Retina (tissue), 1 donor: Measurements from ENCODE around the gene TP73.
A peak's percentile ranks its signal among the peaks of the same experiment; 100 is the strongest.

ENCODE experiments used
- DNase-seq: peaks from one replicate; pipeline ENCODE4 v3.0.0-alpha.2; 2016

TP73 gene

DNA sequence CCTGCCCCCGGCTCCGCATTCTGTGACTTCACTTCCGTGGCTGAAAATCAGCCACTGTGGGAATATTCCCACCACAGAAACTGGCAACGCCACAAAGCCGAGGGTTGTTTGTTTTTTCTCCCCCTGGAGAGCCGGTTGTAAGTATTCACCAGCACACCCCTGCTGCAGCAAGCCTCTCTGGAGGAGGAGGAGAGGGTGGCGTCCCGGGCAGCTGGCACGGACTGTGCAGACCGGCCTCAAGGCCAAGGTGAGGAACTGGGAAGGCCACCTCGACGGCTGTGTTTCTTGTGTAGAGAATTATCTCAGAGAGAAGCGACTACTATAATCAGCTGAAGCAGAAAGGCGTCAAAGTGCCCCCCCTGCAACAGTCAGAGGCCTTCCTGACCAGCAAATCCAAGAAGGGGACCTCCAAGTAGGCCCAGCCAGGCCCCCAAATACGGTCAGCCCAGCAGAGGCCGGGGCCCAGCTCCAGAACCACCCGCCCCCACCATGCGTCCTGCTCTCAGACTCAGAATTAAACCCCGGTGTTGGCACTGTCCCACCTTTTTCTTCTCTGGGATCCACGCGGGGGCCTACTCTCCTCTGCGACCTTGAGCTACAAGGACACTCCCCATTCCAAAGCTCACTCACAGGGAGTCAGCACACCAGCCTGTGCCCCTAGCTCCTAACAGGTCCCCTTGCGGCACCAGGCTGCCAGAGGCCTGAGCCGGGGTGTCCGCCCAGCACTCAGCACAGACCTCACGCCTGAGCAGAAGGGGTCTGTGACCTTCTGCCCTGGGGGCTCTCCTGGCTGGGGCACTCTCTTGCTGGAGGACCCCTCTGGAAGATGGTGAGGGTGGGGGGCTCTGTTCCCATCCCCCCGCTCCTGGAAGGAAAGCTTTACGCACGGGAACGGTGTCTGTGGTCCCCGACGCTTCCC, 119.1 kb downstream of the TP73 start:
- DNase-seq = no peak

DNA sequence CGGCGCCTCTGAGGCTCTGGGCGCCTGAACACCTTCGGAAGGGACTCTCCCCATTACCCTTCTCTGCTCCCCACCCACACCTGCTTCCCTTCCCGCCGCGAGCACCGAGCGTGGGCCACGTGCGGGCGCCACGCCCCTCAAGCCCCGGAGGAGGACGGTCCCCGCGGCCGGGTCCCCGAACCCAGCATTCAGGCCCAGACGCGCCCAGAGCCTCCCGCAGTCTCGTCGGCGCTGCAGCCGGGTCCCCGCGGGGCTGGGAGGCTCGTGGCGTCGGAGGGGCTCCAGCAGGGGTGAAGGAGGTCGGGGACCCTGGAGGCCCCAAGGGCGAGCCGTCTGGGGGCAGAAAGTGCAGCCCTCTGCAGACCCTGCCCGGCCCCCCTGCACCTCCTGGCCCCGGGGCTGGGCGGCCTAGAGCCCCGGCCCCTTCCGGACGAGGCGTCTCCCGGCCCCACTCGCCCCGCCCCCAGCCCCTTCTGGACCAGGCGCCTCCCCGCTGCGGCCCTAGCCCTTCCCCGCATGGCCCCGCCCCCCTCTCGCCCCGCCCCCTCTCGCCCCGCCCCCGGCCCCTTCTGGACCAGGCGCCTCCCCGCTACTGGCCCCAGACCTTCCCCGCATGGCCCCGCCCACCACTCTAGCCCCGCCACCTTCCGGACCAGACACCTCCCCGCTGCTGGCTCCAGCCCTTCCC, 119.9 kb downstream of the TP73 start:
- DNase-seq = peak; percentile 82

DNA sequence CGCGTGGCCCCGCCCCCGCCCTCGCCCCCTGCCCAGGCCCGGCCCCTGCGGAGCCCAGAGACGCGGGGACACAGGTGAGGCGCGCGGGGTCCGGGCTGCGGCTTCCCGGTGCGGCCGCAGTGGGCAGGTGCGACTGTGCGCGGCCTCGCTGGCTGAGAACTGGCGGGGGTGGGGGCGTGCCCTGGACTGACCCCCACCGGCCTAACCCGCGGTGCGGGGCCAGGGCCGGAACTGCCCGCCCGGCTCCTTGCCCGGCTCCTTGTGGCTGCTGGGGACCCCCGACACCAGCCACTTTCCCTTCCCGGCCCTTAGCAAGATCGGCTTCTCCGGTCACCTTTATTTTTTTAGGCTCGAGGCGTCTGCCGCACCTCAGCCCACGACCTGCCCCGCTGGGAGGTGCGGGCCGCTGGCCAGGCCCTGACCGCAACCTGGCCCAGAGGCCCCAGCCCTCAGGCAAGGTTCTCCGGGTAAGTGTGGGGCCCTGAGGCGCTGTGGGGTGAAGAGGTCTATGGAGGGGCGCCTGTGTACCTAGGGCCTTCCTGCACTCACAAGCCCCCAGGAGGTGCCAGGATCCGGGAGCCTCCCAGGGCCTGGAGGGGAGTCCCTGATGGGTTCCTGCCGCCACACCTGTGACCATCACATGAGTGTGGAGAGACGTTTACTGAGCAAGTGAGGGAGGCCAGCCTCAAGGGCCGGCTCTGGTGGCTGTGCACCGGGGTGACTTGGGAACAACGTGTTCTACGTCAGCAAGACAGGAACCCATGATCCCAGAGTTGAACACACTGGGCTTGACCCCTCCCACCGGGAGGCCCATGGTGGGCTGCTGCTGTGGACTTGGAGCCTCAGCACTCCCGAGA, 120.6 kb downstream of the TP73 start, which contains the start of gene SMIM1:
TSS of gene SMIM1 (plus strand) at position 35 of the 857 bp plus-strand sequence. CDS start 2,625 bp downstream, outside the sequence.
- DNase-seq = peak; percentile 60

DNA sequence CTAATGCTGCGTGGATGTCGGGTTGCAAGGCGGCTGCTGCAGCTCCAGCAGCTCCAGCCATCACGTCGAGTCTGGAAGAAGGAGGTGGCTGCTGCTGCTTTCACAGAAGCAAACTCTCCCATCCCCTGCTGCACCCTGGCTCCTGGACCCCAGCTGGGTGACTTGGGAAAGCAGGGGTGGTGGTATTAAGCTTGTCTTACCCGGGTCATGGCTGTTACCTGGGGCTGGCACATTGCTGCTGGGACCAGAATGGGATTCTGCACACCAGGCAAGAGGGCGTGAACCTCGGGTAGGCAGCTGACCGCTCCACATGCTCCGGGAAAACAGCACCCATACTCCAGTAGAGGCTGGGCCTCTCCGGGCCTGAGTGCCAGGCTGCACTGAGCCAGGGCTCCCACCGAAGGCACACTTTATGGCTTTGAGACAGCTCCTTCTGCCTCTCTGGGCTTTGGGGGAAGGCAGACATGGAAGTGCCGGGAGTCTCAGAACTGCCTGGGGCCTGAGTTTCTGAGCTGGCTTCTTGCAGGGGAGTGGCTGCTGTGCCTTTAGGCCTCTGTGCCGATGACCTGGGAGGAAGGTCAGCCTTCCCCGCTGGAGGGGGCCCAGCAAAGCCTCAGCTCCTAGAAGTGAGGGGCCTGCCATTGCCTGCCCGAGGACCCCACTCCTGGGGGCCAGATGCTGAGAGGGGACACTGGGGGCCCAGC, 121.4 kb downstream of the TP73 start:
- DNase-seq = peak; percentile 62

DNA sequence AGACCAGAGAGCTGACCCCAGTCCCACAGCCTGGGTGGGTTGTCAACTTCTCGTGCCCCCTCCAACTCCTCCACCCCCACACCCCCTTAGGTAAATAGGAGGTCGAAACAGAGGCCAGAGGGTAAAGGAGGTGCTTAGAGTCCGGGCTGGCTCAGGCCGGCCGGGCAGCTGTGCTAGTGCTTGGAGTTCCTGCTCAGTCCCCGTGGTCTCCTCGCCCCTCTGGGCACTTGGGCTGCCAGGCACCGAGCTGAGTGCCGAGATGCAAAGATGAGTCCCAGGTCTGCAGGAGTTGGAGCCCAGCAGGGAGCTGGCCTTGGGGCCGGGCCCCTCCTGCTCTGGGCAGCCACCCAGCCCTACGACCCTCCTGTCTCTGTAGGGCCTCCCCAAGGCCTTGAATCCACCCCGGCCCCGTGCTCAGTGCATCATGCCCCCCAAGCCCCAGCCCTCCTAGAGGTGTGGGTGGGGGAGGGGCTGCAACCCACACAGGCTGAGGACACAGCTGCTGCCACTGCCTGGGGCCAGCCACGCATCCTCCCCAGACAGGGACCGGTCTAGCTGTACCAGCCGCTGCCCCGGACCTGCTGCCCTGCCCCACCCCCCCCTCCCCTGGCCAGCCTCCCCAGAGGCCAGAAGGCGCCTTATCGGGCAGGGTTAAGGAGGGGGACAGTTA, 122.1 kb downstream of the TP73 start:
- peak; percentile 52 for DNase-seq

DNA sequence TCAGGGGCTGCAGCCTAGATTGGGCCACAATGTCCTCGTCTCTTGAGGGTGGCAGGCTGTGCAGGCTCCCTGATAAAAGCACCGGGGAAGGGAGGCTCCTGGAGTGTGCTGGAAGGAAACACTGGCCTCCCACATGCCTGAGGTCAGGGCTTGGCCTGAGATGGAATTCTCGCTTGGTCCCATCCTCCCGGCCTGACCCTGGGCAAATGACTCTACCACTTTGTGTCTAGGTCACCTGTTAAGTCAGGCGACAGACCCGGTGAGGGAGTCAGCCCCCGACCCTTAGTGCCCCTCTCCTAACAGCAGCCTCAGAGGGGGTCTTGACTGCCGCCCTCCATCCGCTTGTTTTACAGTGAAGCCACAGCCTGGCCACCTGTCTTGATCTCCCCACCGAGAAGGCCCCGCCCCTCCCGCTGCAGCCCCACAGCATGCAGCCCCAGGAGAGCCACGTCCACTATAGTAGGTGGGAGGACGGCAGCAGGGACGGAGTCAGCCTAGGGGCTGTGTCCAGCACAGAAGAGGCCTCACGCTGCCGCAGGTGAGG, 122.7 kb downstream of the TP73 start:
- no peak for DNase-seq

DNA sequence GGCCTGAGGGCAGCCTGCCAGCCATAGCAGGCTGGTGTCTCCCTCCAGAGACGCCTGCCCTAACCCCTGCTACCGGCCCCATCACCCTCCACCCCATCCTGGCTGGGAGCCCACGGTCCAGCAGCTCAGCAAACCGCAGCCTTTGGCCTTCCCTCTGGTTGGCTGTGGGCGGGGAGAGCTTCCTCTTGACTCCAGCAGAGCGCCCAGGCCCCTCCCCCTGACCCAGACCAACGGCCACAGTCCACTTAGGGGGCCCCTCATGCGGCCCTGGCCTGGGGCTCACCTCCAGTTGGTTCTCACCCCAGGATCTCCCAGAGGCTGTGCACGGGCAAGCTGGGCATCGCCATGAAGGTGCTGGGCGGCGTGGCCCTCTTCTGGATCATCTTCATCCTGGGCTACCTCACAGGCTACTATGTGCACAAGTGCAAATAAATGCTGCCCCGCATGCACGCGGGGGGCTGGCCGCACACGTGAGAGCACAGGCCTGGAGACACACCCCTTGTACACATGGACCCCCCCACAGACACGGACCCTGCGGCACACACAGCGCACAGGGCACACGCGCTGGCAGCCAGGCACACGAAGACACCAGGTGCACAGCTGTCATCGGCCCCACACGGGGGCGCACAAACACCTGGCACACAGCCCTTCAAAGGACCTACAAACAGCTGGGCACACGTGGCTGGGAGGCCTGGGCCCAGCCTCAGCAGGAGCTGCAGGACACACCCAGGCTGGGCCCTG, 123.3 kb downstream of the TP73 start:
- DNase-seq = peak; percentile 73

DNA sequence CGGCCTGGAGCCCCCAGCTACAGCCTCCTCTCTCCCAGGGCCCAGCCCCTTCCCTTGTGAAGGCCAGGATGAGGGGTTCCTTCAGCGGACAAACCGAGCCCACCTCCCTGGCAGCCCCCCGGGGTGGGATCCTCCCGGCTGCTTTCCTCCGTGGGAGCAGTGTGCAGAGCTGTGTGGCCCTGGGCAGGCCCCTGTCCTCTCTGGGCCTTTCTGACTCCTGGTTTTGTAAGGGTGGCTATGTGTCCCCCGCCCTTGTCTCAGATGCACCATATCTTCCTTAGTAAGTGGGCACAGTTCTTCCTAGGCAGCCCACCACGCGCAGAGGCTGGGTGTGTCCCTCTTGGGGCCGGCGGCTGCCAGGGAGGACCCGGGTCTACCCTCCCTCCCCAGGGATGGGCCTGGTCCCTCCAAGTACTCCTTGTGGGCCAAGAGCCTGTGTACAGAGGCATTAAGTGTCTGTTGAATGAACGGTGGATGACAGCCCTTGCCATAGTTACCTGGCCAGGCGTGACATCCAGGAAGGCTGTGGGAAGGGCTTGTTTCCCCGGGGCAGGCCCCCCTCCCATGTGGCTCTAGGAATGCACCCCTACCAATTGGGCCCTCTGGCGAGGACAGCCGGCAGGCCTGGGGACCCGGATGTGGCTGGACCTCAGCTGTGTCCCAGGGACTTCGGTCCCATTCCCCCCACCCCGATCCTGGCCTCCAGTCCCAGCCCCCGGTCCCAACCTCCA, 124.1 kb downstream of the TP73 start:
- DNase-seq = no peak

DNA sequence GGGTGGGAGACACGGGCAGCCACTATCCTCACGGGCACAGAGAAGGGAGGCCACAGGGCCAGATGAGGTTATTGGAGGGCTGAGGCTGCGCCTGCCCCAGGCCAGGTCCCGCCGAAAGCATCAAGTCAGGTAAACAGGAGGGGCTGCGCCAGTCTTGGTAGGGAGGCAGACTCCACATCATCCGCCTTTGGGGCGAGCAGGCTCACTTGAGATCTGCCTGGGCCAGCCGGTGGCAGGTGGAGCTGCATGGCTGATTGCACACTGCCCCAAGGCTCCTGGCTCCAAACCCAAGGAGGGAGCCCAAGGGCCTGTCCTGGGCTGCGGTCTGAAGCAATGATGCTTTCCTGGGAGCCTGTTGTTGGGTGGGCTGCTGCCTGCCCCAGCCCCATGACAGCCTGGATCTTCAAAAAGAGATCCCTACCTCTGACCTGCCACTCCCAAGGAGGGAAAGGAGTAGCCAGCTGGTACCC, 124.8 kb downstream of the TP73 start:
- no peak for DNase-seq

DNA sequence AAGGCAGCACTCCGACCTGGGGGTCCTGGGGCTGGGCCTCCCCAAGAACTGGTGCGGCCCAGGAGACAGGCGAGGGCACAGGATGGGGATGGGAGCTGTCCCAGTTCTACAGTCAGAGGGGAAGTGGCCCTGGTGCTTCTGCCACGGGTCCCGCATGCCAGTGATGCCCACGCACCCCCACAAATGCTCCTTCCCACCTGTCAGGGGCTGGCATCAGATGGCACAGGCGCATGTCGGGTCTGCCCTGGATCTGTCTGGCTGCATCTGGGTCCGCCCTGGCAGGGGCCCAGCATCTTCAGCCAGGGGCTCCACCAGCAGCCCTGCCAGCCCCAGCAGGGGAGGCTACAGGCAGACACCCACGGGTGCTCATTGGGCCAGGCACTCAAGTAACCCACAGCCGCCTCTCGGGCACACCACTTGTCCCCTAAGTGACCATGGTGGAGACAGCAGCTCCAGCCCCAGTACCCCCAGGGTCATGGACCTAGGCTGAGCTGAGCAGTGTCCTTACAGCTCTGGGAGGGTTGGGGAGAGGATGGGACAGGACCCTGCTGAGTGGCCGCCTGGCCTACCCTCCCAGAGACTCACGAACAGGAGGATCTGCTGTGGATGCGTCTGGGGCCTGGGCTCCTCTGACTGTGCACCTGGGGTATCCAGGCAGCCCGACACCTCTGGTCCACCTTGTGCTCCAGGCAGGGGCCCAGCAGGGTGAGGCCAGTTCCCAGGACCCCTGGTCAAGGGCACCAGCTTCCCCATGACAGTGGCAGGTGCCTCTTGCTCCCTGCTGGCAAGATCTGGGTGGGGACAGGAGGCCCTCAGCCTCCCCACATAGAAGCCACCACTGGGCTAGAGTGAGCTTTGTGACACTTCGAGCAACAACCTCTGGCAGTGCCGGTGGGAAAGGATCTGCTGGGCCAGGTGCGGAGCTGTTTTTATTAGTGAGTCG, 125.6 kb downstream of the TP73 start:
- no peak for DNase-seq

DNA sequence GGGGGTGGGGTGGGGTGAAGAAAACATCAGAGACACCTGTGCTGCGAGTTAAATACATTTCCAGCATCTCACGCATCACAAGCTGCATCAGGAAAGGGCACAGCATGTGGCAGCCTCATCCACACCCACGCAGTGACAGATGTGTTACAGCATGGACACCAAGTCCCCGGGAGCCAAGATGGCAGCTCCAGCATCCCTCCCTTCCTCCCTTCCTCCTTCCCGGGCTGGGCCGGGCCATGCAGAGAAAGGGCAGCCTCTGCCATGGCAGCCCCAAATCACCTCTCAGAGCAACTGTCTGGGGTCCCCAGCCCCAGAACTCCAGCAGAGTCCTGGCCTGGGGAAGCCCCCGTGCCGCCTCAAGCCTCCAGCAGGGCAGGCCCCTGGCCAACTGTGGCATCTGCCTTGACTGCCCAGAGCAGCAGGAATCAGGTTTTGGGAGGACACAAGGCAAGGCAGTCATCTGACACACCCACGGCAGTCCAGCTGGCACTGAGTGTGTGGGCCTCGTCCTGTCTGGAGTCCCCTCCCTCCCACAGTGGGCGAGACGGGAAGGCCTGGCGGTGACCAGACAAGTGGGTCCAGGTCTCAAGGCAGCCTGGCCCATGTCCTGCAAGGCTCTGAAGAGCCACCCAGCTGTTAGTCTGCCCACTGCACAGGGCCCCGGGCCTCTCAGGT, 126.4 kb downstream of the TP73 start:
- DNase-seq = no peak

DNA sequence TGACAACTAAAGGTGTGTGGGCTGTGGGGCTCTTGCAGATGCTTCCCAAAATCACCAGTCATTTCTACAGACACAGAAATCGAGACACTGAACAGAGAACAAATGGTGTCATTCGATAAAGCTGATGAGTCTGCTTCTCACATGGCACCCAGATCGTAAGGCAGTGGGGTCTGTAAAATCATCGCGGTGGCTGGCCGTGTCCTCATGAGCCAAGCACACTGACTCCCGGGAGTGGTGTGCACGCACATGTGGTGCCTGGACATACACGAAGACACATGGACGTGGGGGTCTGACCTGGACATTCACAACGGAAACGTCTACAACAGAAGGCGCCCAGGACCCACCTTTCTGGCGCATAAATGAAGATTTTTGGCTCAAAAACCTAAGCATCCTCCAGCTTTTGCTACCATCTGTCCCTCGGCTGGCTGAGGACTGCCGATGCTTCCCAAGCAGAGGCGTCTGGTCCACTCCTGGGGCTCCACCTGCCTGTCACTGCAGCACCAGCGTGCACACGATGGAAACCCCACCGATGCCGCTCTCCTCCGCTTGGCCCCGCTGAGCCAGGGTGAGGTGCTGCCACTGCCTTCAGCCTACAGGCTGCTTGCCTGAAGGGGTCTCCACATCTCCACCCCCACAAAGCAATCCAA, 127.1 kb downstream of the TP73 start:
- DNase-seq = no peak

DNA sequence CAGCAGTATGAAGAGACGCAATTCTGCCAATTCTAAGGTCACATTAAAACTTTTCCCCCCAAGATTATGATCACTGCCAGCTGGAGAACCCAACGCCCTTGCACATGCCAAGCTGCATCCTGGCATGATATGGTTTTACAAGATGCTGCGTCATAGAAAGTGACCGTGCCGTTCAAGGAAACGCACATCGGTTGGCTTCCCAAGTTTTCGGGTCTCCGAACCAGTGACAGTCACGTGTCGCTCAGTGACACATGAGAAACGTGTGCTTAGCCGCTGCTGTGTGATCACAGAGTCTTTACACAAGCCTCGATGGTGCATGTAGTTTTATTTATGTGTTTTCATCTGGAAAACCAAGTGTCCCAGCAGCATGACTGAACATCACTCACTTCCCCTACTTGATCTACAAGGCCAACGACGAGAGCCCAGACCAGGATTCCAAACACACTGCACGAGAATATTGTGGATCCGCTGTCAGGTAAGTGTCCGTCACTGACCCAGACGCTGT, 127.6 kb downstream of the TP73 start:
- no peak for DNase-seq

DNA sequence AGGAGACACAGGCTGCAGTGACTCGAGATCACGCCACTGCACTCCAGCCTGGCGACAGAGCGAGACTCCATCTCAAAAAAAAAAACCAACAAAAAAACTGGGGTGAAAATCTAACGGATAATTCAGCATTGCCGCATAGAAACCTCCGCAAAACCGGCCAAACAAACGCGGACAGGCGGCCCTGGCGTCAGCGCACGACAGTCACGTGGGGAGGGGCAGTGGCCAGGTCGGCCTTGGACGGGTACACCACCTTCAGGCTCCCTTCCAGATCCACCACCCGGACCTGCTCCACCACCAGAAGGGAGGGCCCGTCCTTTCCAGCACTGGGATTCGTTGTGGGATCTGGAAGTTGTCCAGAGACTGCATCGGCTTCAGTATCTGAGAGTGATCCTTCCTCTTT, 128.6 kb downstream of the TP73 start:
- no peak for DNase-seq

DNA sequence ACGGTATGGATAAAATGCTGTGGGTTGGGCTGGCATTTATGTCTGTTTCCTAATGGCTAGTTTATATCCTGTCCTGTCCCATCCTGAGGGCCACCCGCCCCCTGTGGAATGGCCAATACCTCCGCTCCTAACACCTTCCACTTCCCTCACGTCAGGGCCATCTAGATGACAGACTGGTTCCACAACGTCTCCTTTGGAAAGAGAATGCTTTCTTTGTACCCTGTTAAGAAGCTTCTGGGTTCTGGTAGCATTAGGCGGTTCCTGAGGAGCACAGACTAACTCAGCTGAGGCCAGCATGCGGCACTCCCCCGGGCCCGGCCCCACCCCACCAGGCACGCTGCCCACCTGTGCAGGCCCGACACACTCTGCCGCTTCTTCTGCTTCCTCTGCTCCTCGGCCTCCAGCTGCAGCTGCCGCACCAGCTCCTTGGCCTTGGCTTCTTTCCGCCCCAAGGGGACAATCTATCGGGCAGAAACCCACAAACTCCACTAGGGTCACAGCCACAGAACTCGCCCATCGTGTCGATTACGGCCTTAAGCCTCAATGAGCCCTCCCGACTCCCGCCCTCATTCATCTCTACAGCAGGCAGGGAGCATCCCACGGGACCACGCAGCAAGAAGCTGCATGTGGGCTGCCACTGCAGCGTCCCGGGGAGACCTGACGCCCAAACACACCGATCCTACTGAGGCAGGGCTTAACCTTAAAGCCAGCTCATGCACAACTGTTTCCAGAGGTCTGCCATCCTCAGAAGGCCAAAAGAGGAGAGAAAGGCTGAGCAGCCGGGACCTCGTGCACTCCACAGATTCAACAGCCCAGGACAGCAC, 131.5 kb downstream of the TP73 start:
- no peak for DNase-seq

DNA sequence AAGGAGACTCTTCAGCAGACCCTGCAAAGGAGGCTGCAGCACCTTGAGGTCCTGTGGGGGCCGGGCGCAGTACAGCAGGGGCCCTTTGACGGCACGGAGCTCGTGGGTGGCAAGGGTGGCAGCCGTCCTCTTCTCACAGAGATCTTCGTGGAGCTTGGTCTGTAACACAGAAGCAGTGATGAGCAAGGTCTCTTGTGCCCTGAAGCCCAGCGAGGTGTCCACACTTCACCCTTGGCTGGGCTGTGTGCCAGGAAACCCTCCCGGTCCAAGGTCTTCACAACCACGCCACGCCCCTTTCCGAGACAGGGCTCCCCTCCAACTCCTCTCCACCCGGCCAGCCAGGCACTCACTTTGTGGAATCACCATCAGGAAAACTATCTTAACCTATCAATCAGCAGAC, 132.7 kb downstream of the TP73 start:
- DNase-seq = no peak
